ENCODE measurements around the gene CCR9.

The CCR9 gene

GRCh38 chr3:45908761-45909160 lies 22.4 kb downstream of the CCR9 start:
- no peak for DNase-seq

- DNase-seq: no peak
Measured at GRCh38 chr3:45909542-45909941, 23.2 kb downstream of the CCR9 start.

GRCh38 chr3:45910892-45911291 lies 24.5 kb downstream of the CCR9 start:
- no peak for DNase-seq

GRCh38 chr3:45911511-45912226 lies 25.3 kb downstream of the CCR9 start:
- DNase-seq: no peak

- DNase-seq: no peak
Measured at GRCh38 chr3:45912435-45912834, 26.1 kb downstream of the CCR9 start.

- DNase-seq: no peak
Measured at GRCh38 chr3:45914362-45915058, 28.2 kb downstream of the CCR9 start.

- no peak for DNase-seq
Measured at GRCh38 chr3:45915059-45915439, 28.7 kb downstream of the CCR9 start.

- peak; percentile 54 for DNase-seq
Measured at GRCh38 chr3:45915518-45916231, 29.3 kb downstream of the CCR9 start.

- no peak for DNase-seq
Measured at GRCh38 chr3:45917146-45917898, 31.0 kb downstream of the CCR9 start.

- DNase-seq: no peak
Measured at GRCh38 chr3:45921158-45922038, 35.1 kb downstream of the CCR9 start.

GRCh38 chr3:45922039-45922326 lies 35.6 kb downstream of the CCR9 start:
- no peak for DNase-seq

GRCh38 chr3:45922950-45923590 lies 36.7 kb downstream of the CCR9 start:
- no peak for DNase-seq

- peak; percentile 46 for DNase-seq
Measured at GRCh38 chr3:45923755-45924154, 37.4 kb downstream of the CCR9 start.

- peak; percentile 58 for DNase-seq
Measured at GRCh38 chr3:45927881-45928280, 41.5 kb downstream of the CCR9 start.

GRCh38 chr3:45929042-45929679 lies 42.8 kb downstream of the CCR9 start:
- DNase-seq: peak; percentile 38

- DNase-seq: no peak
Measured at GRCh38 chr3:45931496-45931895, 45.2 kb downstream of the CCR9 start.

GRCh38 chr3:45932112-45932511 lies 45.8 kb downstream of the CCR9 start:
- DNase-seq: no peak

GRCh38 chr3:45933591-45933990 lies 47.2 kb downstream of the CCR9 start:
- DNase-seq: no peak

- no peak for DNase-seq
Measured at GRCh38 chr3:45936261-45936660, 49.9 kb downstream of the CCR9 start.

- no peak for DNase-seq
Measured at GRCh38 chr3:45937206-45938042, 51.1 kb downstream of the CCR9 start.
